GM19395 (cell line): ENCODE results near the gene MDGA2.

Experiments used
- ATAC-seq: cut with Tn5 transposase; IDR thresholded peaks from one replicate; pipeline ENCODE4 v1.9.1; 2021; ENCODE audit warnings: mild to moderate bottlenecking, moderate library complexity; ENCODE audit not compliant: unreplicated experiment

Gene MDGA2

DNA sequence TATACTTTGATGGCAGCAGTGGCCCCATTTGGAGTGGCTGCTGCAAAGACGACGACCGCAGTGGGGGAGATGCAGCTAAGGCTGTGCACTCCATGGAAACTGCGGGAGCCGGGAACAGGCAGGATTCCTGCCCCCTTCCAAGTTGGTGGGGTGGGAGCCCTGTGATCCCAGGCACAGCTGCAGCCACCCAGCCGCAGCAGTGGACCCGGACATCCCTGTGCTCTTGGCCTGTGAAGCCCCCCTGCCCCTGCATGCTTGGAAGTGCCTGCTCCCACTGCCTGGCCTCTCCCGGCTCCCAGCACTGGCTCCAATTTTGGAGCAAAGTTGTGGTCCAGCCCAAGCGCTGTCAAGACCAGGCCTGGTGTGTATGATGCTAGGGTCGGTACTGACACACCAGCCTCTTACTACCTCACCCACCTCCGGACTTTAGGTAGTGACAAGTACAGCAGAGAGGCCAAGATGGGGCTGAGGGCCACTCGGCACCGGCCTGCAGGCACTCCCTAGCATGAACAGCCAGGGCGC is 521.1 kb downstream of the MDGA2 start:
- no peak for ATAC-seq

DNA sequence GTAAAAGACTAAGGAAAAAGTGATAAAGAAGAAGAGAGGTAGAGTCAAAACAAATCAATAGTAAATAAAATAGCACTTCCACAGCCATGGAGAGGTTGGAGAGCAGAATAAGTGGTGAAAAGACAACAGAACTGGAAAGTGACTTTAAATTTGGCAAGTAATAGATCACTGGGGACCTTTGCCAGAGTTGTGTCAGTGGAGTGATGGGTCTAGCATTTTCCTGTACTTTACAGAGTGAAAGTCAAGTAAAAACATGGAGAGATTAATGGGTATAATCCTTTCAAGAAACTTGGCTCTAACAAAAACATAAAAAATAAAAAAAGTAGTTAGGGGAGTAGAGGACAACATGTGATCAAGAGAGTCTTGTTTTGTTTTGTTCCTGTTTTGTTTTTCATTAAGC is 521.7 kb downstream of the MDGA2 start:
- no peak for ATAC-seq

- no peak for ATAC-seq
Observed at GRCh38 chr14:47150267-47150666, 525.1 kb downstream of the MDGA2 start.

DNA sequence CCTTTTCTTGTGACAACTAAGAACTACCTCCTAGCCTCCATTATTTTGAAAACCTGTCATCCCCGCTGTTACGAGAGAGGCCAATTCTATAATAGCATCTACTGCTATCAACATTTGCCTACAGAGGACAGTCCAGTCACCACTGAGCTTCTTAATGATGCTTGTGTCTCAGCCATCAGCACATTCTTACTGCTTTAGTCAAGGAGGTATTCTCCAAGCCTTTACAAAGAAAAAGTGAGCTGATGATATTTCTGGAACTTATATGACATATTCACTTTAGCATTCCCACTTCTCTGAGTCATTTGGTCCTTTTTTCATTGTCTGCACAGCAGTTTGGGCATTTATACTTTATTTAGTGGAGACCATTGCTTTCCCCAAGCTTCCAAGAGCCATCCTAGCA is 526.1 kb downstream of the MDGA2 start:
- no peak for ATAC-seq

DNA sequence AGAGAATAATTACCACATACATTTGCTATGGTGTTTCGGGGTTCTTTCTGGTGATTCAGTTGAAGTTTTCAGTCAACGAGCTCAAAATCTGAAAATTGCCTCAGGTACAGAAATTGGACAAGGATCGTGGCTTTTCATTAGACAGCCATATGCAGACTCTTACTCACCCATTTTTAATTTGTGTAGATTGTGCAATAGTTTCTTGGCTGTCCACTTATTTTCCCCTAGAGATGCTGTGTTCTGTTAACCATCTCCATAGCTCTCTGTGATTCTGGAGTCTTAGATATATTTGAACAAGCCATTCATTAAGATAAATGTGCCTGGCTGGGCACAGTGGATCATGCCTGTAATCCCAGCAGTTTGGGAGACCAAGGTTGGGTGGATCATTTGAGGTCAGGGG is 526.7 kb downstream of the MDGA2 start:
- no peak for ATAC-seq

GRCh38 chr14:47120645-47121044 is 554.8 kb downstream of the MDGA2 start:
- ATAC-seq = no peak

DNA sequence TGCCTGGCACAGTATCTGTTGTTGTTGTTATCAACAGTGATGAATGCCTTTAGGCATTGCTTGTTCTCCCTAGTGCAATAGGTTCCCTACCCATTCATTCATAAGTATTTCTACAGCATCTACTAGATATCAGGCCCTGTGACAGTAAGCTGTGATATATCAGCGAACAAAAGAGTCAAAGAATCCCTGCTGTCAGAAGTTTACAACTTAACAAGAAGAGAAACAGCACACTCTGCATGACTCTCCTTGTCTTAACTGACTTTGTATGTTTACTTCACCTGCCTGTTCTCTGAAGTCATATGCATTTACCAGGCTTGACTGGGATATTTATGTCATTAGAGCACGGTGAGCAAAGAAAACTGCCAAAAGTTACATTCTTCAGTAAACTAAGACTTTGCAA is 571.6 kb downstream of the MDGA2 start:
- no peak for ATAC-seq

DNA sequence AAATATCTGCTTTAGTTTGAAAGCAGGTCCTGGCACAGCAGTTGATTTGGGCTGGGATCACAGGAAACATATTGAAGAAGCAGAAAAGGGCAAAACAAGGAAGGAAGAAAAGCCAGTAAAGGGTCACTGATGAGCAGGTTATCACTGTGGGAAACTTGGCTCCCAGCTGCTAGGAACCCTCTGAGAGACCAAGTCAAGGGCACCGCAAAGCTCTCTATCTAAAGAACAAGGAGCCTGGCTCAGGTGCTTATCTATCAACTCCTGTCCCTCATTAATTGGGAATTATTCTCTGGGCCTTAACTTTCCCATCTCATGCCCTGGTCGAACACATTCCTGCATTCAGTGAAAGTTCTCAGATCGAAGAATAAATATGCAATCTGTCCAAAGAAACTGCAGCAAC is 572.9 kb downstream of the MDGA2 start:
- ATAC-seq = no peak

DNA sequence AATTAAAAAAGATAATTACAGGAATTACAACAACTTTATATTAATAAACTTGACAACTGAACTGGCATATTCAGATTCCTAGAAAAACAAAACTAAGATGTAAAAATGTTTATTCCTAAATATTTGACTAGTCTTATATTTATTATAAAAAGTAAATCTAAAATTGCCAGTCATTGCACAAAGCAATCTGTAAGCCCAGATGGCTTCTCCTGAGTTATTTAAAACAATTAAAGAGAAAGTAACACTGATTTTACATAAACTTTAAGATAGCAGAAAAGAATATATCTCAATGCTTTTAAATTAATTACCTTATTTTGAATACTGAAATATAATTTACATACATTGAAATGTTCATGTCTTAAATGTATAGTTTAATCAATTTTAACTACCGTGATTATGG is 589.7 kb downstream of the MDGA2 start:
- ATAC-seq = no peak

DNA sequence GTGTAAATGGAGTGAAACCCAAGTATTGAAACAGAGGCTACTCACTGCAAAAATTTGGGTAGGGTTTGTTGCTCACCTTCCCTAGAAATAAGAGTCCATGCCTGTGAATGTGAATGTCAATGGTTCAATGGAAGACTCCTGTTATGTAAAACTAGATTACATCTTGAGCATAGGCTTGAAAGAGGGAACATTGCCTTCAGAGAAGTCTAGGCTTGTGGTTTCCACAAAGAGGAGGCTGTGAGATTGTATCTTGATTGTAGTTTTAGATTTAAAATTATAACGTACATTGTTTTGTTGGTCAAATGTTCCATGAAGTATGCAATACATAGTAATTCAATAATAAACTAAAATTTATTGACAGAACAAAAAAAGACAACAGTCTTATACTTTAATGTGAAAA is 610.1 kb downstream of the MDGA2 start:
- ATAC-seq = no peak

DNA sequence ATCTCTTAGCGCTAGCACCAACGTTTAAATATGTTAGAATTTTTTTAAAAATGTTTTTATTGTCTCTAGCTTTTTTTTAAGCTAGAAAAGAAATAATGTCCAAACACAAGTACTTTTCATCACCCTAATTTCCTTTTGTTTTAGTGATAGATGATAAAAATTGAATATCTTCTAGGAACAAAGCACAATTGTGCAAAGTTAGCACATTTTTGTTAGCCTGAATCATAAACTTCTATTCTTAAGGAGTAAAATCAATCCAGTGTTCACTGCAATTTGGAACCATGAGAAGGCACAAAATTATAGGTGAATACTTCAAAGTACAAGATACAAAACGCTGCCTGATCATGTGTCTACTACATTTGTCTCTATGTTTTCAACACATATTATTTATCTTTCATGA is 615.4 kb downstream of the MDGA2 start:
- no peak for ATAC-seq

DNA sequence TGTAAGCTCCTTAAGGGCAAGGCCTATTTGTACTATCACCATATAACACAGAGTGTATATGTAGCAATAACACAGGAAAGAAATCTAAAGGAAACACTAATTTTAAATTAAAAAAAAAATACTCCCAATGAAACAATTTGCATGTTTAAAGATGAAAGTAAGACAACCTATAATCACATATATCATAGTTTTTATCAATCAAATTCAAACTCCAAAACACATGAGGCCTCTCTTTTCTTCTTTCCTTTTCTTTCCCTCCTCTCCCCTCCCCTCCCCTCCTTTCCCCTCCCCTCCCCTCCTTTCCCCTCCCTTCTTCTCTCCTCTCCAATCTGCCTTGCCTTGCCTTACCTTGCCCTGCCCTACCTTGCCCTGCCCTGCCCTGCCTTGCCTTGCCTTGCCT is 618.0 kb downstream of the MDGA2 start:
- no peak for ATAC-seq

GRCh38 chr14:47044841-47045240 is 630.6 kb downstream of the MDGA2 start:
- no peak for ATAC-seq

DNA sequence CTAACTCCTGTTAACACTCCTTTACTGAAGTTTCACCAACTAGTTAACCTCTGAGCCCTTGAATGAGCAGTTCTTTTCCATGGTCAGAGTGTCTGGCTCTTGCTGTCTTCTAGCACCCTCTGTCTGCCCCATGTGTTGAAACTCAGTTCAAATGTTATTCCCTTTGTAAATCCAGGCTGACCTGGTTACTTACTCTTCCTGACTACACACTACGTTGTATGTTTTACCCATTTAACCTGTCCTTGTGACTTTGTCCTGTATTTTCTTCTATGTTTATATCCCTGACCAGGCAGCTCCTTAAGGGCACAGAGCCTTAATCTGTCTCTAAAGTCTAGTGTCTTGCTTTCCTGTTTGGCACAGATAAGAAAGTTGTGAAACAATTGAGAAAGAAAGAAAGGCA is 634.9 kb downstream of the MDGA2 start:
- no peak for ATAC-seq

DNA sequence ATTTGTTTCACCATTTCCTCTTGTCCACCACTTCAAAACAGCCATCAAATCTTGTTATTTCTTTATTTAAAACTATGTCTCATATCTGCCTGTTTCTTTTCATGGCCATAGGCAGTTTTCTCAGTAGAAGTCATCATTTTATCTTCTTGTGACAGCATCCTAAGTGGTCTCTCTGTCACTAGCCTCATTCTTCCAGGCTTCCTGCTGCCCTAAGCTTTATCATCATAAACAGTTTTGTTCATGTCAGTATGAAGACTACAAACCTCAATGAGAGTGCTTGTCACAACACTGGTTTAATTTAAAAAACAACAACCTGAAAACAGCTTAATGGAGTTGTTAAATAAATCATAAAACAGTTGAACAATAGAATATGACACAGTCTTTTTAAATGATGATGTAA is 636.1 kb downstream of the MDGA2 start:
- ATAC-seq = no peak

DNA sequence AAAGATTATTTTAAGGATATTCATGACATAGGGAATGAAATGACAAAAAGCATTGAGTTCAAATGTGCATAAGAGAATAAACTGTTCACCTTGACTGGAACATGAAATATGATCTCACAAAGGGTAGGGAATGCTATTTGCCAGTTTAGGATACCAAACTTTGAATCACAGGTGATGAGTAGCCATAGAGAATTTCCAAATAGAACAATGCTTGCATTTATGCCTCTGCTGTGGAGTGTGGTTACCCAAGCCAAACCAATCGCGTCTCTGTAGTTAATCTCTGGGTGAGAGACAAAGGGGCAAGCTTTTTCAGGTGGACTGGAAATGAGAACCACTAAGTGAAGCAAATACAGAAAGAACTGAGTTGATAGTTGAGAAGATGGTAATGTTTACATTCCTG is 652.7 kb downstream of the MDGA2 start:
- no peak for ATAC-seq

- ATAC-seq = no peak
Observed at GRCh38 chr14:47020500-47020899, 654.9 kb downstream of the MDGA2 start.

GRCh38 chr14:47012533-47013280 is 662.7 kb downstream of the MDGA2 start:
- no peak for ATAC-seq

GRCh38 chr14:47009615-47010014 is 665.8 kb downstream of the MDGA2 start:
- ATAC-seq = no peak

GRCh38 chr14:47008732-47009131 is 666.7 kb downstream of the MDGA2 start:
- no peak for ATAC-seq

- no peak for ATAC-seq
Observed at GRCh38 chr14:46999661-47000060, 675.7 kb downstream of the MDGA2 start.

DNA sequence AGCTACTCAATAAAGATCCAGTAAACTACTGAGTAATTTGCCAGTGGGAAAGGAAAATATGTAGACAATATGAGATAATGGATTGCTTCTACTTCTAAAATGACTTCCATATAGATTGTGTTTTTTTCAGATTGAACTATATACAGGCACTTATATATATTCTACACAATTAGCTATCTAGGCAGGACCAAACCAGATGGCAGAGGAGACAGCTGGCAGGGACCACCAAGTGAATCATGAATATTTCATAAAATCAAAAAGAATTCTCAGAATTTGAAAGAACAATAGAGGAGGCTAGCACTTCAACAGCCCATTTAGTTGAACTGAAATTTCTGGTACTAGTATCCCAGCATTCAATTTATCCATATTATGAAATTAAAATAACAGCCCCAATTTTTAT is 685.8 kb downstream of the MDGA2 start:
- no peak for ATAC-seq

DNA sequence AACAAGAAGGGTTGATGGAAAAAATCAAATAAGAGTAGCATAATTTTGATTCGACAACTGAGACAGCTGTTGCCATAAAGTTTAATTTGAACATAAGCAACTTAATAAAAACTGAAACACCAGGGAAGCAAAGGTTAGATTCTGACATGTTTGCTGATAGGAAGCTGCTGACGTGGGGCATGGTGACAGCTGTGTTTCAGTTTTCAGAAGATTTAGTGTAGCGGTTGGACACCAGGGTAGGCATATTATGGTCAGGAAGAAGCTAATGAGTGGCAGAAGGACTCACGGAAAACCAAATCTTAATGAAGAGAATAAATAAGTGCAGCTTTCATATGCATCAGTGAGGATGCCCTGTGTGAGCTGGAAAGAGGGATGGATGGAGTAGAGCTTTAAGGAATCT is 687.1 kb downstream of the MDGA2 start:
- no peak for ATAC-seq
